GM12878 (cell line): Measurements from ENCODE around the gene JAKMIP1.

Experiments used
- CREM ChIP-seq: IDR thresholded peaks from 2 replicates; pipeline ENCODE4 v1.6.1; 2014; ENCODE audit warnings: antibody characterized with exemption, low read depth
- CTCF ChIP-seq, 3 experiments: IDR thresholded peaks in 2 of 3; conservative IDR thresholded peaks in 1 of 3; 2 replicates each; pipeline ENCODE4 v1.5.1; 2011; ENCODE audit warnings: low read depth in 3 of 3, low read length in 3 of 3, mild to moderate bottlenecking in 3 of 3, control low read depth in 2 of 3, moderate library complexity in 2 of 3, inconsistent platforms in 1 of 3, mixed read lengths in 1 of 3; ENCODE audit not compliant: control insufficient read depth in 2 of 3, insufficient read depth in 1 of 3; ENCODE audit errors: extremely low read depth in 1 of 3
- FOXK2 ChIP-seq: fragments of 450-650 bp; IDR thresholded peaks from 2 replicates; pipeline ENCODE4 v1.6.1; 2017; ENCODE audit warnings: mild to moderate bottlenecking, moderate library complexity
- NFYA ChIP-seq: IDR thresholded peaks from 2 replicates; pipeline ENCODE4 v1.6.1; 2011; ENCODE audit warnings: low read depth, mild to moderate bottlenecking, low read length, improper control_type of control experiment, borderline replicate concordance
- POLR2A ChIP-seq: IDR thresholded peaks from 2 replicates; pipeline ENCODE4 v1.6.1; 2011; ENCODE audit warnings: low read depth, mild to moderate bottlenecking, low read length
- RELA ChIP-seq: fragments of 450-650 bp; IDR thresholded peaks from 2 replicates; pipeline ENCODE4 v1.8.0; 2014; ENCODE audit warnings: borderline replicate concordance; ENCODE audit not compliant: partially characterized antibody
- SIX5 ChIP-seq: IDR thresholded peaks from 2 replicates; pipeline ENCODE4 v1.6.1; 2011; ENCODE audit warnings: mild to moderate bottlenecking, low read depth, low read length, moderate library complexity; ENCODE audit not compliant: severe bottlenecking
- SP1 ChIP-seq: IDR thresholded peaks from one replicate; pipeline ENCODE4 v1.6.1; 2011; ENCODE audit warnings: low read depth, low read length
- TF ChIP-seq, protein P1 (sequence below): fragments of 450-650 bp; IDR thresholded peaks from 2 replicates; pipeline ENCODE4 v1.6.1; 2014; ENCODE audit warnings: mild to moderate bottlenecking
- TF ChIP-seq, protein P2 (sequence below): fragments of 450-650 bp; IDR thresholded peaks from 2 replicates; pipeline ENCODE4 v1.6.1; 2018; ENCODE audit warnings: borderline replicate concordance, mild to moderate bottlenecking; ENCODE audit not compliant: partially characterized antibody
- TF ChIP-seq, protein P3 (sequence below): fragments of 450-650 bp; IDR thresholded peaks from 2 replicates; pipeline ENCODE4 v1.6.1; 2018; ENCODE audit warnings: mild to moderate bottlenecking, low read depth, moderate library complexity; ENCODE audit not compliant: partially characterized antibody

DNA sequence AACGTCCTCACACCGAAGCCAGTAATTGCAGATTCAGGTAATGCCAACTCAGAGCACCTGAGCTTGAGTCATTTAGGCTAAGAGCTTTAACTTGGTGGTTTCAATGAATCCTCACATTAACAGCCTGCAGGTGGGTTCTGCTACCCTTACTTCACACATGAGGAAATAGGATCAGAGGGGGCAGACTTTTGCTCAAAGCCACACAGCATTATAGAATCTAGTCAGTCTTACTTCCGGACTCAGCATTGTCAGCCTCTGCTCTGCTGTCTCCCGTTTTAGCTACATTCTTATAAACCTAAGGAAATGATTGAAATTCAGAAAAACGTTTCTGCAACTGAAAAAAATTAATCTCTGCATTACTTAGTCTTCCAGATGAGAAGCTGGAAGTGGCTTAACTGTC lies 188.1 kb downstream of the JAKMIP1 start:
- TF ChIP-seq SP1 (no peak), CTCF (IDR thresholded peaks at IDR 0.05 in 2 of 3, conservative IDR thresholded peaks at IDR 0.05 in 1 of 3; ENCODE audit: control insufficient read depth in 2 of 3, extremely low read depth in 1 of 3, insufficient read depth in 1 of 3, low read depth in 3 of 3, low read length in 3 of 3) (no peak), RELA (no peak), SIX5 (no peak), CREM (no peak), NFYA (no peak), POLR2A (no peak), FOXK2 (no peak)
- TF ChIP-seq, protein P1, sequence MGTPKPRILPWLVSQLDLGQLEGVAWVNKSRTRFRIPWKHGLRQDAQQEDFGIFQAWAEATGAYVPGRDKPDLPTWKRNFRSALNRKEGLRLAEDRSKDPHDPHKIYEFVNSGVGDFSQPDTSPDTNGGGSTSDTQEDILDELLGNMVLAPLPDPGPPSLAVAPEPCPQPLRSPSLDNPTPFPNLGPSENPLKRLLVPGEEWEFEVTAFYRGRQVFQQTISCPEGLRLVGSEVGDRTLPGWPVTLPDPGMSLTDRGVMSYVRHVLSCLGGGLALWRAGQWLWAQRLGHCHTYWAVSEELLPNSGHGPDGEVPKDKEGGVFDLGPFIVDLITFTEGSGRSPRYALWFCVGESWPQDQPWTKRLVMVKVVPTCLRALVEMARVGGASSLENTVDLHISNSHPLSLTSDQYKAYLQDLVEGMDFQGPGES: no peak
- TF ChIP-seq, protein P2, sequence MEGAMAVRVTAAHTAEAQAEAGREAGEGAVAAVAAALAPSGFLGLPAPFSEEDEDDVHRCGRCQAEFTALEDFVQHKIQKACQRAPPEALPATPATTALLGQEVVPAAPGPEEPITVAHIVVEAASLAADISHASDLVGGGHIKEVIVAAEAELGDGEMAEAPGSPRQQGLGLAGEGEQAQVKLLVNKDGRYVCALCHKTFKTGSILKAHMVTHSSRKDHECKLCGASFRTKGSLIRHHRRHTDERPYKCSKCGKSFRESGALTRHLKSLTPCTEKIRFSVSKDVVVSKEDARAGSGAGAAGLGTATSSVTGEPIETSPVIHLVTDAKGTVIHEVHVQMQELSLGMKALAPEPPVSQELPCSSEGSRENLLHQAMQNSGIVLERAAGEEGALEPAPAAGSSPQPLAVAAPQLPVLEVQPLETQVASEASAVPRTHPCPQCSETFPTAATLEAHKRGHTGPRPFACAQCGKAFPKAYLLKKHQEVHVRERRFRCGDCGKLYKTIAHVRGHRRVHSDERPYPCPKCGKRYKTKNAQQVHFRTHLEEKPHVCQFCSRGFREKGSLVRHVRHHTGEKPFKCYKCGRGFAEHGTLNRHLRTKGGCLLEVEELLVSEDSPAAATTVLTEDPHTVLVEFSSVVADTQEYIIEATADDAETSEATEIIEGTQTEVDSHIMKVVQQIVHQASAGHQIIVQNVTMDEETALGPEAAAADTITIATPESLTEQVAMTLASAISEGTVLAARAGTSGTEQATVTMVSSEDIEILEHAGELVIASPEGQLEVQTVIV: no peak
- TF ChIP-seq, protein P3, sequence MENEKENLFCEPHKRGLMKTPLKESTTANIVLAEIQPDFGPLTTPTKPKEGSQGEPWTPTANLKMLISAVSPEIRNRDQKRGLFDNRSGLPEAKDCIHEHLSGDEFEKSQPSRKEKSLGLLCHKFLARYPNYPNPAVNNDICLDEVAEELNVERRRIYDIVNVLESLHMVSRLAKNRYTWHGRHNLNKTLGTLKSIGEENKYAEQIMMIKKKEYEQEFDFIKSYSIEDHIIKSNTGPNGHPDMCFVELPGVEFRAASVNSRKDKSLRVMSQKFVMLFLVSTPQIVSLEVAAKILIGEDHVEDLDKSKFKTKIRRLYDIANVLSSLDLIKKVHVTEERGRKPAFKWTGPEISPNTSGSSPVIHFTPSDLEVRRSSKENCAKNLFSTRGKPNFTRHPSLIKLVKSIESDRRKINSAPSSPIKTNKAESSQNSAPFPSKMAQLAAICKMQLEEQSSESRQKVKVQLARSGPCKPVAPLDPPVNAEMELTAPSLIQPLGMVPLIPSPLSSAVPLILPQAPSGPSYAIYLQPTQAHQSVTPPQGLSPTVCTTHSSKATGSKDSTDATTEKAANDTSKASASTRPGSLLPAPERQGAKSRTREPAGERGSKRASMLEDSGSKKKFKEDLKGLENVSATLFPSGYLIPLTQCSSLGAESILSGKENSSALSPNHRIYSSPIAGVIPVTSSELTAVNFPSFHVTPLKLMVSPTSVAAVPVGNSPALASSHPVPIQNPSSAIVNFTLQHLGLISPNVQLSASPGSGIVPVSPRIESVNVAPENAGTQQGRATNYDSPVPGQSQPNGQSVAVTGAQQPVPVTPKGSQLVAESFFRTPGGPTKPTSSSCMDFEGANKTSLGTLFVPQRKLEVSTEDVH: no peak
